GM12892 (cell line): ENCODE measurements around the gene TIE1.
A peak's percentile ranks its signal among the peaks of the same experiment; 100 is the strongest.

Source experiments
- DNase-seq: peaks from one replicate; pipeline ENCODE4 v3.0.0; 2011; ENCODE audit not compliant: insufficient read length
- FAIRE-seq: peaks from 2 replicates; lab custom pipeline; 2011; peaks lifted over from hg19 to GRCh38; lab: Jason Lieb, UNC
- POLR2A ChIP-seq: IDR thresholded peaks from 2 replicates; pipeline ENCODE4 v1.6.1; 2011; ENCODE audit warnings: low read depth, low read length, control low read depth
- POLR2AphosphoS5 ChIP-seq: IDR thresholded peaks from 2 replicates; pipeline ENCODE4 v1.6.1; 2011; ENCODE audit warnings: low read depth, low read length, control low read depth
- TAF1 ChIP-seq: IDR thresholded peaks from 2 replicates; pipeline ENCODE4 v1.6.1; 2011; ENCODE audit warnings: low read depth, mild to moderate bottlenecking, control low read depth, low read length, borderline replicate concordance

Gene TIE1

DNA sequence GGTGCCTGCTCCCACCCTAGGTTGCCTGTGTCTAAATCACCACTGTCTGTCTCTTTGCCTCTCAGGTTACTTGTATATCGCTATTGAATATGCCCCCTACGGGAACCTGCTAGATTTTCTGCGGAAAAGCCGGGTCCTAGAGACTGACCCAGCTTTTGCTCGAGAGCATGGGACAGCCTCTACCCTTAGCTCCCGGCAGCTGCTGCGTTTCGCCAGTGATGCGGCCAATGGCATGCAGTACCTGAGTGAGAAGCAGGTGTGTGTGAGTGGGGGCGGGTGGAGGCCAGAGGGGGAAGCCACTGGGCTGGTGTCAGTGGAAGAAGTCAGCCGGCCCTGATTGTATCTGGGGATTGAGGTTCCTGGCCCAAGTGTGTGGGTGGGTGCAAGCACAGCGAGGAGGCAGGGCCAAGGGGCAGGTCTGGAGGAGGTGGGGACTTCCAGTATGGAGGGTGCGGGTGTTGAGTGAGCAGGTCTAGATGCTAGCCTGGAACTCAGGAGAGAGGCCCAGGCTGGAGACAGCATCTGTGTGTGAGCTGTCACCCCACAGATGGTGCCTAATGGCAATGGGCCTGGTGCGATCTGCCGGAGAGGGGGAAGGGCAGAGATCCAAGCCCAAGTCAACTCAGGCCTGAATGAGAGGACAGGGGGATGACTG lies 17.2 kb downstream of the TIE1 start:
- FAIRE-seq (no peak), DNase-seq (no peak)
- no peak for TF ChIP-seq TAF1
- TF ChIP-seq POLR2A = no peak

DNA sequence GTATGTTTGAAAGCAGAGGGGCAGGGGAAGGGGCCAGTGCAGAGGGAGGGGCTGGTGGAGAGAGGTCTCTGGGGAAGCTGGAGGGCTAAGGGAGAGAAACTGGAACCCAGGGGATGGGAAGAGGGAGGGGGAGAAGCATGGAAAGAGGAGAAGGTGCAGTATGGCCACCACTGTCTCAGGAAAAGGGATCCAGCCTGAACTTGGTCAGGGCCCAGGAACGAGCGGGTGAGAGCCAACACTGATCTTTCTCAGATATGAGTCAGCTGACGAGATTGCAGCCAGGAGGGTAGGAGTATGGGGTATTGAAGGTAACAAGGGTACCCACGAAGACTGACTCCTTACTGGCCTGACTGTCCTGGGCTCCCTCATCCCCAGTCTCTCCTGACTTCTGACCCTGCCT lies 18.0 kb downstream of the TIE1 start:
- no peak for DNase-seq
- no peak for FAIRE-seq
- TF ChIP-seq TAF1 = no peak
- no peak for TF ChIP-seq POLR2AphosphoS5
- TF ChIP-seq POLR2A = no peak

DNA sequence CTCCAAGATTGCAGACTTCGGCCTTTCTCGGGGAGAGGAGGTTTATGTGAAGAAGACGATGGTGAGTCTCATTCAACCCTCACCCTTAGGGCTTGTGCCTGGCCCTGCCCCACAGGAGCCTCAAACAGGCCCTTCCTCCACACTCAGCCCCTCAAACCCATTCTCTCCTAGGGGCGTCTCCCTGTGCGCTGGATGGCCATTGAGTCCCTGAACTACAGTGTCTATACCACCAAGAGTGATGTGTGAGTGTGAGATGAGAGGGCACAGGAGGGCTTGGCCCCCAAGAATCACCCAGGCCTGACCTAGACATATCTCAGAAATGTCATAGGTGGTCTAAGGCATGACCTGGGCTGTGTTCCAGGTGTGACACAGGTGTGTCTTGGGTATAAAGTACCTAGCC lies 18.5 kb downstream of the TIE1 start:
- DNase-seq (no peak), FAIRE-seq (no peak)
- TF ChIP-seq TAF1 (no peak), POLR2A (no peak), POLR2AphosphoS5 (no peak)

DNA sequence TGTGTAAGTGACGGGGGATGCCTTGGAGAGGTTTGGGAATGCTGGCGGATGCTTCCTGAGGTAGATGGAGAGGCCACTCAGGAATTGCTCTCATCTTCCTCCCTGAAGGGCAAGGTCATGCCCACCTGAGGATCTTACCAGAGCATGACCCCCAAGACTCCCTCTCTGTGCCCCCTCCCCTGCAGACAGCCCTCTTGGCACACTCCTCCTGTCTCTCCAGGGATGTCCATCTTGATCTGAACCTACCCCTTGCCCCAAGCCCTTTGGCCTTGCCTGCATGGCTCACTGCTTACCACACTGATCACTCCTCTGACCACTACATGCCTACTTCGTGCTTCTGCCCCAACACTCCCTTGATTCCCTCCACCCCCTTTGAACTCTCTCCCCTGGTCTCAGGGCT lies 19.0 kb downstream of the TIE1 start:
- no peak for FAIRE-seq

DNA sequence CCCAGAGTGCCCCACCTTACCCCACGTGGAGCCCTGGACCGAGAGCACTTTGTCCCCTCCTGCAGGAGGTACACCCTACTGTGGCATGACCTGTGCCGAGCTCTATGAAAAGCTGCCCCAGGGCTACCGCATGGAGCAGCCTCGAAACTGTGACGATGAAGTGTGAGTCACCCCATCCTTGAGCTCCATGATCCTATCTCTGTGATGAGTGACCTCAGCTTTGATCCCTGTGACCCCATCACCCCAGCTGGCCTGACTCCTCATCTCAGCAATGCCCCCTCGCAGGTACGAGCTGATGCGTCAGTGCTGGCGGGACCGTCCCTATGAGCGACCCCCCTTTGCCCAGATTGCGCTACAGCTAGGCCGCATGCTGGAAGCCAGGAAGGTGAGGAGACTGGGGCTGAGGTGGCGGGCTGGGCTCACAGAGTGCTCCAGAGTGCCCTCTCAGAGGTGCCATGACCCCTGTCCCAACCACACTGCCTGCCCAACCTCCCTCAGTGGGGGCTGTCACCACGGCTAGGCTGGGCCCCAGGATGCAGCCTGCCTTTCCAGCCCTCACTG lies 20.6 kb downstream of the TIE1 start:
- no peak for FAIRE-seq

More for the DNA sequence above, 19.0 kb downstream of the TIE1 start:
- TF ChIP-seq POLR2AphosphoS5 = no peak
- no peak for TF ChIP-seq TAF1
- TF ChIP-seq POLR2A = no peak
- DNase-seq = no peak

DNA sequence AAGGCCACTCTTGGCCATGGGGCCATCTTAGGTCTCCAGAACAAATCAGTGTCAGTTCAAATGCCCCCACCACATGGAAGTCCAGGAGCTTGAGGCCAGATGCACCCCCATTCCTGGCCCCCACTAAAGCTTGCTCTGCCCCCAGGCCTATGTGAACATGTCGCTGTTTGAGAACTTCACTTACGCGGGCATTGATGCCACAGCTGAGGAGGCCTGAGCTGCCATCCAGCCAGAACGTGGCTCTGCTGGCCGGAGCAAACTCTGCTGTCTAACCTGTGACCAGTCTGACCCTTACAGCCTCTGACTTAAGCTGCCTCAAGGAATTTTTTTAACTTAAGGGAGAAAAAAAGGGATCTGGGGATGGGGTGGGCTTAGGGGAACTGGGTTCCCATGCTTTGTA lies 21.7 kb downstream of the TIE1 start:
- TF ChIP-seq TAF1 (no peak), POLR2AphosphoS5 (no peak), POLR2A (no peak)
- FAIRE-seq (no peak), DNase-seq (no peak)

More for the DNA sequence above, 20.6 kb downstream of the TIE1 start:
- no peak for DNase-seq
- TF ChIP-seq TAF1 (no peak), POLR2AphosphoS5 (no peak)

DNA sequence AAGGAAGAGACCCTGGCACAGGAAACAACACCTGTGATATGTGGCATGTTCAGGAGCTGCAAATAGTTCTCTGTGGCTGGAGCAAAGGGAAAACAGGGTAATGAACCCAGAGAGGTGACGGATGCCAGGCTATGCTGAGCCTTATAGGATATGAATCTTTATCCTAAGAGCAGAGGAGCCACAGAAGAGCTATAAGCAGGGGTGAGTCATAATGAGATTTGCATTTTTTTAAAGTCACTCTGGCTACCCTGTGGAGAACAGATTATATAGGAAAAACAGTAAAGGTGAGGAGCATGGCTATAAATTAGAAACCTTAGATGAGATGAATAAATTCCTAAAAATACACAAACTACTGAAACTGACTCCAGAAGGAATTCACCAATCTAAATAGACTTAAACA lies 24.0 kb downstream of the TIE1 start:
- TF ChIP-seq POLR2A (no peak), TAF1 (no peak), POLR2AphosphoS5 (no peak)
- no peak for DNase-seq
- FAIRE-seq = no peak

DNA sequence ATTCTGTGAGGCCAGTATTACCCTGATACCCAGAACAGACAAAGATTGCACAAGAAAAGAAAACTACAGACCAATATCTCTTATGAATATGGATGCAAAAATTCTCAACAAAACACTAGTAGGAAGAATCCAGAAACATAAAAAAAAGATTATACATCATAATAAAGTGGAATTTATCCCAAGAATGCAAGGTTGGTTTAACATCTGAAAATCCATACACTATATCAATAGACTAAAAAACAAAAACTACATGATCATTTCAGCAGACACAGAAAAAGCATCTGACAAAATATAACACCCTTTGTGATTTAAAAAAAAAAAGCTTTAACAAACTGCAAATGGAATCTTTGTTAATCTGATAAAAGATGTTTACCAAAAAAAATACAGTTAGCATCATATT lies 24.6 kb downstream of the TIE1 start:
- DNase-seq = no peak

DNA sequence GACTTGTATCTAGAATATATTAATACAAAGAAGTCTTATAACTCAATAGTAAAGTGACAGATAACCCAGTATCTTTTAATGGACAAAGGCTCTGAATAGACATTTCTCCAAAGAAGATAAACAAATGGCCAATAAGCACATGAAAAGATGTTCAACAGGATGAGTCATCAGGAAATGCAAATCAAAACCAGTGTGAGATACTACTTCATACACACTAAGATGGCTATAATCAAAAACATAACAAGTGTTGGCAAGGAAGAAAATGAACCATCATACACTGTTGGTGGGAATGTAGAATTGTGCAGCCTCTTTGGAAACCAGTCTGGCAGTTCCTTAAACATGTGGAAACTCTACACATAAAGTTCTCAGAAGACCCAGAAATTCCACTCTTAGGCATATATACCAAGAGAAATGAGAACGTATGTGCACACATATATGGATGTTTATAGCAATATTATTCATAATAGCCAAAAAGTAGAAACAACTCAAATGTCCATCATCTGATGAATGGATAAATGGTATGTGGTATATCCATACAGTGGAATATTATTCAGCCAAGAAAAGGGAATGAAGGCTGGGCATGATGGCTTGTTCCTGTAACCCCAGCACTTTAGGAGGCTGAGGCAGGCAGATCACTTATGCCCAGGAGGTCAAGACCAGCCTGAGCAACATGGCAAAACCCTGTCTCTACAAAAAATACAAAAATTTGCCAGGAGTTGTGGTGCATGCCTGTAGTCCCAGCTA lies 26.9 kb downstream of the TIE1 start:
- no peak for FAIRE-seq
- TF ChIP-seq POLR2A (no peak), POLR2AphosphoS5 (no peak), TAF1 (no peak)
- no peak for DNase-seq

More for the DNA sequence above, 24.6 kb downstream of the TIE1 start:
- TF ChIP-seq TAF1 (no peak), POLR2AphosphoS5 (no peak), POLR2A (no peak)
- no peak for FAIRE-seq

DNA sequence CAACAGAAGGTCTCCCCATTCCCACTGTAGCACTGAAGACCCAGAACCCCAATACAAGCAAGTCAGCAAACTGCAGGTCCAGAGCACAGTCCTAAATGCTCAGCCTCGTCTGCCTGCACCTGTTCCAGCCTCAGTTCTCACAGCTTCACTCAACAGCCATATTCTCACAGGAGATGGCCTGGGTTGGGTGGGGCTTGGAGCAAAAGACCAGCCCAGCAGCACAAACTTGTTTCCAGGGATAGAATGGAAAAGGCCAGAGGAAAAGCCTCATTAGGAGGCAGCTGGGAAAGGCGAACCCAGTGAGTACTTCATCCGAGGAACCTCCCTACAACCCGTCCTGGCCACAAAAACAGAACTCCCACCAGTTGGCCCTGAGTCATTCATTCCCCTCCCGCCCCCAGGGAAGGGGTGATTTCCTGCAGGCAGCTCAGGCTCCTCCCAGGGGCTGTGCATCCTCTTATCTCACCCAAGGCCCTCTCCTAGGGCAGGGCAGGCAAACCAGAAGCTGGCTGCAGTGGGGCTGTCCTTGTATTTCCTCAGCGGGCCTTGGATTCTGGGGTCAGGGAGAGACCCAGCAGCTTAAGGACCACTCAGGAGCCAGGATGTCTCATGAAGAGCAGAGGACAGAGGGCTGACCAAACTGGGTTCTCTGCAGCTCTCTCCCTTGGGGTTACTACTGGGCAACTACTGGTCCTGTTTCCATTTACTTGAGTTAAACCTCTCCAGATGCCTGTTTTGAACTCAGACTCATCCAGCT lies 29.4 kb downstream of the TIE1 start:
- FAIRE-seq (no peak), DNase-seq (peak; percentile 49)
- TF ChIP-seq TAF1 (no peak), POLR2A (no peak), POLR2AphosphoS5 (no peak)

DNA sequence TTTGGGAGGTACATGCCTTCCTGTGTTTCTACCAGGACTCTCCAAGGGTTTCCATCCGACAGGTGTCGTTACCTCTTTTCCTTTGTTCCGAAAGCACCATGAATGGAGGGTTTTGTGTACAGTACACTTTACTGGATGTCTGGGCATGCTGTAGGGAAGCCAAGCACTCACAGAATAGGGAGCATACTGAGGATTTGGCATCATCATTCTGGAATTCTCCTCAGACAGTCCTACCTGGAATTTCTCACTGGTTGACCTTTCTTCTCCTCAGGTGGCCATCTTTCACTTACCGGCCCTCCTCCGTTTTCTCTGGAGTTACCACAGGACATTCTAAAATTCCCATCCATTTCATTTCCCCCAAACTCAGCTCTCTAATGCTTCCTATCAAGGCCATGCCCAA lies 30.9 kb downstream of the TIE1 start:
- no peak for TF ChIP-seq POLR2AphosphoS5
- no peak for TF ChIP-seq POLR2A
- TF ChIP-seq TAF1 = no peak
- no peak for DNase-seq
- no peak for FAIRE-seq

DNA sequence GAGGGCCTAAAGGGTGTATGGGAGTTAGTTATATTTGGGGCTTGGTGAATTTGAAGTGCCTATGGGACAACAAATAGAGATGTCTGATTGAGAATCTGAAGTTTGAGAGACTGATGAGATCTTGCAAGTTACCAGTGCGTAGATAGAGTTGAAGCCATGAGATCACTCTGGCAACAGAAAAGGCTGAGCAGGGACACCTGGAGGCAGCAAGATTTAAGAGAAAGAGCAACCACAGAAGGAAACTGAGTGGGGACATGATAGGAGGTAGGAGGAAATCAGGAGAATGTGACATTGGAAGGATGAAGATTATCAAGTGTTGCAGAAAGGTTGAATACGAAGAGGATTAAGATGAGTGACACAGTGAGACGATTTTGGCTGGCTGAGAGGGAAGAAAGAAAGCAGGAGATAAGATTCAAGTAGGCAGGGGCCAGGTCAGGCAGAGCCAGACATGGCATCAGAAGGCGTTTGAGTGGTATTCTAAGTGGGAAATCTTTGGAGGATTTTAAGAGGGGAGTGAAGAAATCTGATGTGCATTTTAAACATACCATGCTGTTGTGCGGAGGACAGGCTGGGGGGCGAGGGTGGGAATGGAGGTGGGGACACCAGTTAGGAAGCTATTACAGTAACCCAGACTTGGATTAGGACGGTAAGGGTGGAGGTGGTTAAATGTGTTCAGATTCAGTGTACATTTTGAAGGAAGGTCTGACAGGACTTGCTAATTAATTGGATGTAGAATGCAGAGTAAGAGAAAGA lies 33.8 kb downstream of the TIE1 start:
- FAIRE-seq (no peak), DNase-seq (no peak)
- TF ChIP-seq POLR2AphosphoS5 (no peak), TAF1 (no peak), POLR2A (no peak)
